ENCODE results near the gene RMRP.

Gene RMRP

DNA sequence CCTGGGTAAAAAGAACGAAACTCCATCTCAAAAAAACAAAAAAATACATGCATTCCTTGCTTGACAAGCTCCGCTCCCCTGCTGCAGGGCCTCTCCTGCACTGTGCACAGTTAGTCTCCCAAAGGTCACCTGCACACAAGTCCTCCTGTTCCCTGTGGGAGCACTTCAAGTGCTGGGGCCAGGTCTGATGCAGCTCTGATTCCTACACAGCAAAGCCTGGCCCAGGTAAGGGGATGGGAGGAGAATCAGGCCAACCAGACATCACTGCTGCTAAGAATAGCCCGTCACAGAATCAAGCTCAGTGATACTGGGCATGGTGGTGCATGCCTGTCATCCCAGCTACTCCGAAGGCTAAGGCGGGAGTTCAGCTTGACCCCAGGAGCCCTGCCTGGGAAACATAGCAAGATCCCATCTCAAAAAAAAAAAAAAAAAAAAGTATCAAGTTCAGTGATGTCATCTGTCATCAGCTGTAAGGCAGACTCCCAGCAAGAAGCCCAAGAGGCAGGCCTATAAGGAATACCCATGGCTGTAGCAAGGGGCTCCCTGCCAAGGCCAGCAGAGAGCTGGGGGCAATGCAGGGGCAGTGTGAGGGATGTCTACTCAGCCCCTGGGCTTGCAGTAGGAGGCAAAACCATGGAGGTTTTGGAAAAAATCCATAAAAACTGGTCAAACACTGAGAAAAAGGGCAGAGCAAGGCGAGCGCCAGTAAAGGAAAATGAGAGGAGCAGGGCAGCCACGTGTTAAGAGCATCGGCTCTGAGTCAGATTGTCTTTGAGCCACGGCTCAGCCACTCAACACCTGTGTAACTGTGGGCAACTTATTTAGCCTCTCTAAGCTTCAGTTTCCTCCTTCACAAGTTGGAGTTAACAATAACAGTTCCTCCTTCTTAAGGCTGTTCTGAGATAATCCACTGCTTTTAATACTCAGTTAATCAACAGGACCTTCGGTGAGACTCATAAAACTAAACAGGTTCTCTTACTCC, 28.7 kb upstream of the RMRP start:
- peak; percentile 62 for DNase-seq (ENCODE audit: low read depth)

DNA sequence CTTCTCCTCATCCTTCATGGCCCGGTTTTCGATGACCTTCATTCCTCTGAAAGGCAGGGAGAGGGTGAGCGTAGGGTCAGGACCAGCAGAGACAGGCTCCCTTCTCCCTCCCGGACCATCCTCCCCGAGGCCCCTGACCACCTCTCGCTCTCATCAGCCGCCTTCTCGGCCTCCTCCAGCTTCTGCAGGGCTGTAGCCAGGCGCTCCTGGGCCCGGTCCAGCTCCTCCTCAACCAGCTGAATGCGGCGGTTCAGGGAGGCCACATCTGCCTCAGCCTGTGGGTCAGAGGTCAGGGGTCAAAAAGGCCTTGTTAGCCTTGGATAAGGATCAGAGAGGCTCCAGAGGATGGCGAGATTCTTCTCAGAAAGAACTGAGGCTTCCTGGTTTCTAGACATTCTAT, 27.7 kb upstream of the RMRP start:
- no peak for DNase-seq (ENCODE audit: low read depth)

DNA sequence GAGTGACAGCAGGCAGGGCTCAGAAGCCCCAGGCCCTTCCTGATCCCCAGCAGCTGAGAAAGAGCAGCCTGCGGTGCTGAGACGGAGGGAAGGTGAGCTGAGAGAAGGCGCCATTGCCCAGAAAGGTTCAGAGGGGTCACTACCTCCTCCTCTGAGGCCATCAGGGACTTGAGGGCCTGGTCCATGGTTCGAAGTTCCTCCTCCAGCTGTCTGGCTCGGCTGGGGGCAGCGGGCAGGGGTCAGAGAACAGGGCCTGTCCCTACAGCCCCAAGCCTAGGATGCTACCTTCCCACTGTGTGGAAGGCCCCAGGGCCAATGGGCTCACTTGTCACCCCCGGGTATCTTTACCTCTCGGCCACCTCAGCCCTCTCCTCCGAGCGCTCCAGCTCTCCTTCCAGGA, 27.1 kb upstream of the RMRP start:
- DNase-seq (ENCODE audit: low read depth) = no peak

DNA sequence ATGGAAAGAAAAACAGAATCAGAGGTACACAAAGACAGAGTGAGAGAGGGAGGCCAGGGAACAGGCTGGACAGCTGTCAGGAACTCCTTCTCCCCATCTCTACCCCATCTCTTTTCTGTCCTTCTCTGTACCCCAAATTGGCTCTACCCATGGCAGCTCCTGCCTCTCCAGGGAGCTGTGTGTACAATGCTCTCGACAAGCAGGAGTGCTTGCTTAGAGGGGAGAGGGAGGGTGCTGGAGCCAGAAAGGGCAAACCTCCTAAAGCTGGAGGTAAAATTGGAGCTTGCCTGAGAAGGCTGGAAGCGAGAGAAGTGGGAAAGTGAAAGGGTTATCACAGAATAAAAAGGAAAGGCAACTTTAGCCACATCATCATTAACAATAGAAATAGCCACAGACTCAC, 25.5 kb upstream of the RMRP start:
- DNase-seq (ENCODE audit: low read depth) = no peak

DNA sequence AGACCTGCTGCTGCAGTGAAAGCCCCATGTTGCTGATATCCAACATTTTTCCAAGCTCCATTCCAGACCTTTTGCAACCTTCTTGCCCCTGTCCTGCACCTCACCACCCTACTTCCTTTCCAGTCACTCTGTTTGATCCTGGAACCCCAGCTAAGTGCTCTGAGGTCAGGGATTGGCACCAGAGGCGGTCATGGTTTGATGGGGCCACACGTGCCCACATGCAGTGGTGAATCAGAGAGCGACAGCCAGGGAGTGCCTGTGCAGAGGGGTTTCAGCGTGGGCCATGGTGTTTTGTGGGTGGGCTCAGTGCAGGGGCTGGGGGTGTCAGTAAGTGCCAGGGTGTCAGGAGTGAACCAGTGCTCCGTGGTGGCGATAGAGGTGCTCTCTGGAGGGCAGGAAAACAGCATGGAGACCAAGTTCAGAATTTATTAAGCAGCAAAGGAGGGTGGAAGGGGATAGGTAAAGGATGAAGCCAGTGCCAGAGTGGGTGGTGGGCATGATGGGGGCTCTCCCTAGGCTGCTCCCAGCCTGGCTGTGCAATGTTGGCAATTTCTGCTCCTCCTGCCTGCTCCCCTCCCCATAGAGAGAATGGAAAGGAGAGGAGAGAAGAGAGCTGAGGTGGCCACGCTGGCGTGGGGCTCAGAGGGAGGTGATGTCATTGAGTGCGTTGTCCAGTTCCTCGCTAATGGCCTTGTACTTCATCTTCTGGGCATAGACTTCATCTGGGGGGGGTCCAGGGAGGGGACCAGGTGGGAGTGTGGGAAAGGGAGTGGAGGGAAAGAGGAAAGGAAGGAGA, 24.9 kb upstream of the RMRP start:
- no peak for DNase-seq (ENCODE audit: low read depth)

DNA sequence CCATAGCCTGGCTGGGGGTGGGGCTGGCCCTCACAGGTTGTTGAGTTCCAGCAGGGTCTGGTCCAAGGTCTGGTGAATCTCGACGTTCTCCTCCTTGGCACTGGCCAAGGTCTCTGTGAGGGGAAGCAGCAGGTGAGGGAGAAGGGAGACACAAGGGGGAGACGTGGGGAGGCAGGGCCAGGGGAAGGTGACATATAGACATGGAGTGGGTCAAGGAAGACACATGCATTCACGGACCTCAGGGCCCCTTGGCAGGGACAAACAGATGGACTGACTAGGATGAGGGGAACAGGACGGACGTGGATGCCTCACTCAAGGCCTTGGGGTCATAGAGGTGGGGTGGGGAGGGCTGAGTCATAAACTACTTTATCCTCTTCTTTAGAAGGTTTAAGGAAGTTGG, 24.2 kb upstream of the RMRP start:
- no peak for DNase-seq (ENCODE audit: low read depth)

DNA sequence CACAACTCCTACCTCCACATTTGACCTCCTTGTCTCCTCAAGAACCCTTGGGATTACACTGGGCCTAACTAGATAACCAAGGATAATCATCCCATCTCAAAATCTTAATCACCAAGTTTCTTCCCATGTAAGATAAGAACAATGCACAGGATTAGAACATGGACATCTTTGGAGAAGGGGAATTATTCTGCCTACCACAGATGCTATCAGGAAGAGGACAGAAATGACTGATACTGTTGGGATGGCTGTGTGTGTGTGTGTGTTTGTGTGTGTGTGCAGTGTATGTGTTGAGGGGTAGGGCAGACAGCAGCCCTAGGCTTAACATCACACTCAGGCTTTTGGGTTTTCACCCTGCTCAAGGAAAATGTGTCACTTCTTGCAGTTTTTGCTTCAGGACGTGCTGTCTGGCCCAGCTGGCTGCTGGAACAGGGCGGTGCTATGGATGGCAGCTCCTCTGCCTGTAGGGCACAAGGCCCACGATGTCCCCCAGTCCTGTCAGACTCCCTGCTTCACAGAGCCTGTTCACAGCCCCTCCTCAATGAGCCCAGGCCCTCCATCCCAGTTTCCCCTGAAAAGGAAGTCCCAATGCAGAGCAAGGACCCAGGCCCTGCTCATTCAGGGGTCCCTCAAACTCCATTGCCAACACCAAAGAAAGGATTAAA, 23.7 kb upstream of the RMRP start:
- DNase-seq (ENCODE audit: low read depth) = no peak

DNA sequence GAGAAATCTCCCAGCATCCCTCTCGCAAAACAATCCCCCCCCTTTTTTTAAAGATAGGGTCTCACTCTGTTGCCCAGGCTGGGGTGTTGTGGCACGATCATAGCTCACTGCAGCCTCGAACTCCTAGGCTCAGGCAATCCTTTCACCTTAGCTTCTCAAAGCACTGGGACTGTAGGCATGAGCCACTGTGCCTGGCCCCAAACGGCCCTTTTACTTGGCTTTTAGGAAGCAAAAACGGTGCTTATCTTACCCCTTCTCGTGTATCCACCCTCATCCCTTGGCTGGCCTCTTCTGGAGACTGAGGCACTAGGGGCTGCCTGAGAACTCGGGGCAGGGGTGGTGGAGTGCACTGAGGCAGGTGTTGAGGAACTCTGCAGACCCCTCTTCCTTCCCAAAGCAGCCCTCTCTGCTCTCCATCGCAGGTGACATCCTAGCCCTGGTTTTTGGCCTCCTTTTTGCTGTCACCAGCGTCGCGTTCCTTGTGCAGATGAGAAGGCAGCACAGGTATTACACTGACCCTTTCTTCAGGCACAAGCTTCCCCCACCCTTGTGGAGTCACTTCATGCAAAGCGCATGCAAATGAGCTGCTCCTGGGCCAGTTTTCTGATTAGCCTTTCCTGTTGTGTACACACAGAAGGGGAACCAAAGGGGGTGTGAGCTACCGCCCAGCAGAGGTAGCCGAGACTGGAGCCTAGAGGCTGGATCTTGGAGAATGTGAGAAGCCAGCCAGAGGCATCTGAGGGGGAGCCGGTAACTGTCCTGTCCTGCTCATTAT, 22.7 kb upstream of the RMRP start:
- DNase-seq (ENCODE audit: low read depth) = no peak

DNA sequence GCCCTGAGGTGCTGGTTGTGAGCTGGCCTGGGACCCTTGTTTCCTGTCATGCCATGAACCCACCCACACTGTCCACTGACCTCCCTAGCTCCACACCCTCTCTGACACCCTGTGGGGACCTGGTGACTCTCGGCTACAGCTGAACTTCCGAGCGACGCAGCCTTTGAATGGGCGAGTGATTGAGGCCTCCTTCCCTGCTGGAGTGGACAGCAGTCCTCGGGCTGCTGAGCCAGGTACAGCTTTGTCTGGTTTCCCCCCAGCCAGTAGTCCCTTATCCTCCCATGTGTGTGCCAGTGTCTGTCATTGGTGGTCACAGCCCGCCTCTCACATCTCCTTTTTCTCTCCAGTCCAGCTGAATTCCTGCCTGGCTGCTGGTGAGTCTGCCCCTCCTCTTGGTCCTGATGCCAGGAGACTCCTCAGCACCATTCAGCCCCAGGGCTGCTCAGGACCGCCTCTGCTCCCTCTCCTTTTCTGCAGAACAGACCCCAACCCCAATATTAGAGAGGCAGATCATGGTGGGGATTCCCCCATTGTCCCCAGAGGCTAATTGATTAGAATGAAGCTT, 22.0 kb upstream of the RMRP start:
- DNase-seq (ENCODE audit: low read depth) = no peak

DNA sequence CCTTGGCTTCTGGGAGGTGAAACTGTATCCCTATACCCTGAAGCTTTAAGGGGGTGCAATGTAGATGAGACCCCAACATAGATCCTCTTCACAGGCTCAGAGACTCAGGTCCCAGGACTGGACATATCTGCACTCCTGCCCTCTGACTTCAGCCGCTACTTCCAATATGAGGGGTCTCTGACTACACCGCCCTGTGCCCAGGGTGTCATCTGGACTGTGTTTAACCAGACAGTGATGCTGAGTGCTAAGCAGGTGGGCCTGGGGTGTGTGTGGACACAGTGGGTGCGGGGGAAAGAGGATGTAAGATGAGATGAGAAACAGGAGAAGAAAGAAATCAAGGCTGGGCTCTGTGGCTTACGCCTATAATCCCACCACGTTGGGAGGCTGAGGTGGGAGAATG, 21.3 kb upstream of the RMRP start:
- DNase-seq (ENCODE audit: low read depth) = no peak

DNA sequence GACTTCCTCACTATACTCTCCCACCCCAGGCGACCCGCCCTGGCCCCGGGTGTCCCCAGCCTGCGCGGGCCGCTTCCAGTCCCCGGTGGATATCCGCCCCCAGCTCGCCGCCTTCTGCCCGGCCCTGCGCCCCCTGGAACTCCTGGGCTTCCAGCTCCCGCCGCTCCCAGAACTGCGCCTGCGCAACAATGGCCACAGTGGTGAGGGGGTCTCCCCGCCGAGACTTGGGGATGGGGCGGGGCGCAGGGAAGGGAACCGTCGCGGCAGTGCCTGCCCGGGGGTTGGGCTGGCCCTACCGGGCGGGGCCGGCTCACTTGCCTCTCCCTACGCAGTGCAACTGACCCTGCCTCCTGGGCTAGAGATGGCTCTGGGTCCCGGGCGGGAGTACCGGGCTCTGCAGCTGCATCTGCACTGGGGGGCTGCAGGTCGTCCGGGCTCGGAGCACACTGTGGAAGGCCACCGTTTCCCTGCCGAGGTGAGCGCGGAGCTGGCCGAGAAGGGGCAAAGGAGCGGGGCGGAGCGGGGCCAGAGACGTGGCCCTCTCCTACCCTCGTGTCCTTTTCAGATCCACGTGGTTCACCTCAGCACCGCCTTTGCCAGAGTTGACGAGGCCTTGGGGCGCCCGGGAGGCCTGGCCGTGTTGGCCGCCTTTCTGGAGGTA, 18.0 kb upstream of the RMRP start:
- DNase-seq (ENCODE audit: low read depth) = no peak

DNA sequence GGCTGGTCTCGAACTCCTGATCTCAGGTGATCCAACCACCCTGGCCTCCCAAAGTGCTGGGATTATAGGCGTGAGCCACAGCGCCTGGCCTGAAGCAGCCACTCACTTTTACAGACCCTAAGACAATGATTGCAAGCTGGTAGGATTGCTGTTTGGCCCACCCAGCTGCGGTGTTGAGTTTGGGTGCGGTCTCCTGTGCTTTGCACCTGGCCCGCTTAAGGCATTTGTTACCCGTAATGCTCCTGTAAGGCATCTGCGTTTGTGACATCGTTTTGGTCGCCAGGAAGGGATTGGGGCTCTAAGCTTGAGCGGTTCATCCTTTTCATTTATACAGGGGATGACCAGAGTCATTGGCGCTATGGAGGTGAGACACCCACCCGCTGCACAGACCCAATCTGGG, 17.4 kb upstream of the RMRP start:
- DNase-seq (ENCODE audit: low read depth) = no peak

DNA sequence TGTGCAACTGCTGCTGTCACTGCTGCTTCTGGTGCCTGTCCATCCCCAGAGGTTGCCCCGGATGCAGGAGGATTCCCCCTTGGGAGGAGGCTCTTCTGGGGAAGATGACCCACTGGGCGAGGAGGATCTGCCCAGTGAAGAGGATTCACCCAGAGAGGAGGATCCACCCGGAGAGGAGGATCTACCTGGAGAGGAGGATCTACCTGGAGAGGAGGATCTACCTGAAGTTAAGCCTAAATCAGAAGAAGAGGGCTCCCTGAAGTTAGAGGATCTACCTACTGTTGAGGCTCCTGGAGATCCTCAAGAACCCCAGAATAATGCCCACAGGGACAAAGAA, 16.2 kb upstream of the RMRP start:
- no peak for DNase-seq (ENCODE audit: low read depth)

DNA sequence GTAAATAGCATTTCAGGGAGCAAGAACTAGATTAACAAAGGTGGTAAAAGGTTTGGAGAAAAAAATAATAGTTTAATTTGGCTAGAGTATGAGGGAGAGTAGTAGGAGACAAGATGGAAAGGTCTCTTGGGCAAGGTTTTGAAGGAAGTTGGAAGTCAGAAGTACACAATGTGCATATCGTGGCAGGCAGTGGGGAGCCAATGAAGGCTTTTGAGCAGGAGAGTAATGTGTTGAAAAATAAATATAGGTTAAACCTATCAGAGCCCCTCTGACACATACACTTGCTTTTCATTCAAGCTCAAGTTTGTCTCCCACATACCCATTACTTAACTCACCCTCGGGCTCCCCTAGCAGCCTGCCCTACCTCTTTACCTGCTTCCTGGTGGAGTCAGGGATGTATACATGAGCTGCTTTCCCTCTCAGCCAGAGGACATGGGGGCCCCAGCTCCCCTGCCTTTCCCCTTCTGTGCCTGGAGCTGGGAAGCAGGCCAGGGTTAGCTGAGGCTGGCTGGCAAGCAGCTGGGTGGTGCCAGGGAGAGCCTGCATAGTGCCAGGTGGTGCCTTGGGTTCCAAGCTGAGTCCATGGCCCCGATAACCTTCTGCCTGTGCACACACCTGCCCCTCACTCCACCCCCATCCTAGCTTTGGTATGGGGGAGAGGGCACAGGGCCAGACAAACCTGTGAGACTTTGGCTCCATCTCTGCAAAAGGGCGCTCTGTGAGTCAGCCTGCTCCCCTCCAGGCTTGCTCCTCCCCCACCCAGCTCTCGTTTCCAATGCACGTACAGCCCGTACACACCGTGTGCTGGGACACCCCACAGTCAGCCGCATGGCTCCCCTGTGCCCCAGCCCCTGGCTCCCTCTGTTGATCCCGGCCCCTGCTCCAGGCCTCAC, 15.6 kb upstream of the RMRP start, which contains the start of gene CA9:
CA9 (plus strand) TSS at position 797 of the 893 bp plus-strand sequence; CDS start at position 829, 32 bp downstream.
- no peak for DNase-seq (ENCODE audit: low read depth)

DNA sequence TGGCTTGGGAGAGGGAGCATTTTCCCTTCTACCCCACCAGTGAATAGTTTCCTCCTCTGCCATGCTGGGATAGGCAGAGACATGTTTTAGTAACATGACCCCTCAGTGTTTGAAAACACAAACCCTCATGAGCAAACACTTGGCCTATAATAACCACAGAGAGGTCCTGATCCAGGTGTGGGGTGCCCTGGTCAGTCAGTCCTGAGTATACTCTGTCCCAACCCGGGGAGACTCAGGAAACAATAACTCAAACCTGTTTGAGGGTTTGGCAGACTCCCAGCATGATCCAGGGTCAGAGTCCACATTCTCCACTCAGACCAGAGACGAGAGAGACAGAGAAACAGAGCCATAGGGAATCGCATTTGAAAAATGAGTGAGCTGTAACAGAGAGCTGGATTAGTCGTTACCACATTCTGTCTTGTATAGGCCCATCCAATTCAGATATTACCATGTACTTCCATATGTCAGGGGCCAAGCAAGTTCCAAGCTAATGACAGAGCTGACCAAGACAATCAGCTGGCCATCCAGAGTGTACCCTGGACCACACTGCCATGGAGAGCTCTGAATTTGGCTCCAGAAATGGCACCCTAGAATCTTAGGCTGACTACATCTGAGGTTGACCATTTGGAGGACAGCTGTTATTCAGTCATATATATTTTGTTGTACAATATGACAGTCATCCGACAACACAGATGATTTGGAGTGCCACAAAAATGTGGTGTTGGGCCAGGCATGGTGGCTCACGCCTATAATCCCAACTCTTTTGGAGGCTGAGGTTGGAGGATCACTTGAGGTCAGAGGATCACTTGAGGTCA, 11.7 kb upstream of the RMRP start:
- DNase-seq (ENCODE audit: low read depth) = no peak

DNA sequence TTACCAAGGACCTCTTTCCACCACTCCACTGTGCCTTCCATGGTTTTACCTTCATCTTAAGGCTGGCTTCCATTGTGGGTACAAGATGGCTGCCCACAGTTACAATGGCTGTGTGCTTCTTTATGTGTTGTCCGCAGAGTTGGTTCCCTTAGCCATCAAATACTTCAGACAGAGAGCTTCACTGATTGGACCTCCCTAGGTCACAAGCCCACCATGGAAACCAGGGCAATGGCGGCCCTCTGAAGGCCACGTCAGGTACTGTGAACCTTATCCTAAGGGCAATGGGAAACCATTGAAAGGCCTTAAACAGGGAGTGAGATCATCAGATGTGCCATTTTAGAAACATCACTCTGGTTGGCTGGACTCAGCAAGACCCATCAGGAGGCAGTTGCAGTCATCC, 10.1 kb upstream of the RMRP start:
- no peak for DNase-seq (ENCODE audit: low read depth)

DNA sequence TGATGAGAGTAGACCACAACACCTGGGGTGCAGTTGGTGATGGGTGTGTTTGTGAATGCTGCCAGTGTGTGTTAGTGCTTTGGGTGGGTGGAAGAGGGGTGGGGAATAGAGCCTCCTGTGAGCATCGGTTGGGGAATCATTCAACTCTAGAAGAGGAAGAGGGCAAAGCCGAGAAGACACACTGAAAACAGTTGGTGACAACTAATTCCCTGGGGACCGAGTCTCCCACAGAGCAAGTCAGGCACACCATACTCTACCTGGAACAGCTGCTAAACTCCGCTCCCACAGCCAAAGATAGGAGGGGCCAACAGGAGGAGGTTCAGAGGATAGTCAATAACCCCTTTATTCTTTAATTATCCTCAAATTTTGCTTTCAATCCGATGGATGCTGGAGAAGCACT, 8.7 kb upstream of the RMRP start:
- DNase-seq (ENCODE audit: low read depth) = no peak

DNA sequence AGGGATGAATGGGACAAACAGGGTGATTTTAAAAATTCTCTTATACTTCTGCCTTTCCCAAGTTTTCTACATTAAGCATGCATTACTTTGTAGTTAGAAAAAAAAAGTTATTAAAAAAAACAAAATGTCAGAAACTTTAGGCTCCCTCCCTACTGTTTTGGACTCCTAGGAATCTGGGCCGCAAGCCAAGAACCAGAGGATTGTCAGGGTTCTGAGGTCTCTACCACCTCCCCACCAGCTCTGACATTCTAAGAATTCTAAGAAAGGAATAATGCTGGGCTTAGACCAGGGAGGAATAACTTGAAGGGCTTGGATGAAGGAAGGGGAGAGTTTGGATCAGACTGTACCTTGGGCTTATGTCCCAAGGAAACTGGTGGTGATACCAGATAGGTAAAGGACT, 8.2 kb upstream of the RMRP start:
- no peak for DNase-seq (ENCODE audit: low read depth)

DNA sequence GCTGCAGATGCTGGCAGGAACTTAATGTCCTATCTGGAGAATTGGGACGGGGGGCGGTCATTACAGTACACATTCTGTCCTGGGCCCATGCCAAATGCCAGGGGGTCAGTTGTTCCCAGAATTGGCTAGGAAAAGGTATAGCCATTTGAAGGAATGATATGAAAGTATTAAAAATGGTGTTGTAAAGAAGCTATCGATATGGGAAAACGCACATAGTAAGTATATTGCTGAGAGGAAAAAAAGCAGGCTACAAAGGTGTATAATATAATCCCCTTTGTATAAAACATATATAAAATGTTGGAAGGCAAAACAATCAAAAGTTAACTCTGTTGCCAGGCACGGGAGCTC, 7.6 kb upstream of the RMRP start:
- no peak for DNase-seq (ENCODE audit: low read depth)

Data from fibroblast of the conjunctiva (primary cell).